ENCODE data around the gene CEP170.

CEP170 gene

DNA sequence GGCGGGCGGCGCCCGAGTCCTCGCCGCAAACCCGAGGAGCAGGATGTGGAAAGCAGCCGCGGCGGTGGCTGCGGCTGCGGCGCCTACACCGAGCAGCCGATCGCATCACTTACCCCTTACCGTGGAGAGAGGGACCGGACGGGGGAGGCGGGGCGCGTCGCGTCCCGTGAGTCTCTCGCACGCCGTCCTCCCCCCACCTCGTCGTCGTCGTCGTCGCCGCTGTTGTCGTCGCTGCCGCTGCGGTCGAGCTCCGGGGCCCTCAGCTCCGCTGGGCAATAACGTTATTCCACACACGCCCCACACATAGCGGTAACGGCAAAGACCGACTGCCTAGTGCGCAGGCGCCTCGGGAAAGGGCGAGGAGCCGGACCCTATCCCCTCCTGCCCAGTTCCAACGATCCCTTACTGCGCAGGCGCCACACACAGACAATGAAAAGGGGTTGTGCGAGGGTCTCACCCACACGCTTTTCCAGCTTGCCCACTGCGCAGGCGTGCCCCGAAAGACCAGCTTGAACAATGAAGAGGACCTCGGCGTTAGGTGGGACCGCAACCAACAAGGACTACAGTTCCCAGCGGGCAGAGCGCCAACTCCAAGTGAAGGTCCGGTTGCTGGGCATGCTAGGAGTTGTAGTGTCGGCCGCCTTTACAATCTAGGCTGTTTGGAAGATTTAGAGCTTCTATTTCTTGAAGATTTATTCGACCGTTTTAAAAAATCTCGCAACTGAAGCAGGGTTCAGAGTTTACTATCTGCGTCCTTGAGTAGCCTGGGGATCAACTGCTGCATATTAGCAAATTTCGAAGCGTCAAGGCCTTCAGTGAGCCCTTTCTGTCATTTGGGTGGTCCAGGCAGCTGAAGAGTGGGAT lies at the start of gene CEP170:
Gene CEP170 (minus strand): TSS at position 355 of the 864 bp plus-strand sequence. CDS start 30,001 bp downstream, outside the sequence.
- peak; percentile 92 for DNase-seq

DNA sequence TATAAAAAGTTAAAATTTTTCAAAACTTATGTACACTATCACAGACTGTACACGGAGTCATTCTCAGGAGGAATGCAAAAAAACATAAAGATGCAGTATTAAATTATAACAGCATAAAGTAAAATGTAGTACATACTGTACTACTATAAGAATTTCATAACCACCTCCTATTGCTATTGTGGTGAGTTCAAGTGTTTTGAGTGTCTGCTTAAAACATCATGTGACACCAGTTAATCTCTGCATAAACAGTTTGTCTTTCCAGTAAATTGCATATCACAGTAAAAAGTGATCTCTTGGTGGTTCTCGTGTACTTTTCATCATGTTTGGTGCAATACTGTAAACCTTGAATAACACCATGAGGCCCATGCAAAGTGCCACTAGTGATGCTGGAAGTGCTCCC lies 46.0 kb upstream of the CEP170 start:
- DNase-seq = no peak

DNA sequence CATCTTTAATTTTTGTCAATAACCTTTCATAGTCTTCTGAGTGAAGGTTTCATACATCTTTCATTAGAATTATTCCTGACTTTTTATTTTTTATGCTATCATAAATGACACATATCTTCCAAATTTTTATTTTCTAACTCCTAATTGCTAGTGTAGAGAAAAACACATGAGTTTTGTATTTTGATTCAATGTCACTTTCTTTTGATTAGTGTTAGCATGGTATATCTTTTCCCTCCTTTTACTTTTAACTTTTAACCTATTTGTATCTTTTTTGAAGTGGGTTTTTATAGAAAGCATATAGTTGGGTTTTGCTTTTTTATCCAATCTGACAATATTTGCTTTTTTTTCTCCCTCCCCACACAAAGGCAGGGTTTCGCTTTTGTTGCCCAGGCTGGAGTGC lies 44.0 kb upstream of the CEP170 start:
- DNase-seq = no peak

DNA sequence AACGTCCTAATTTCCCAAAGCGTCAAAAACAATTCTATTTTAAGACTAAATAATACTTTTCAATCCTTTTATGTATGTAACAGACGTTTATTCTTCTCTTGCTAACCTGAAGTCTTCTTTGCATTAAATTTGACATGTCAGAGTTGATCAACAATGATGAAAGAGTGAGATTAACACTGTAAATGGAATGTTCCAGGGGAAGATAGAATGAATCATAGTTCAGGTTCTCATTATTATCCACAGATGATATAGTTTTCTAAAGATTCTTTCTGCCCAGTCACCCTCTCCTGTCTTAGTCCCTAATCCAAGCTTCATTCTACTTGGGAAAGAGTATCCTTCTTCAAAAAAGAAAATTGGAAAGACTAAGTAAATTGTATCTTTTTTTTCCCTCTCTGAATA lies 39.6 kb upstream of the CEP170 start:
- DNase-seq = no peak

DNA sequence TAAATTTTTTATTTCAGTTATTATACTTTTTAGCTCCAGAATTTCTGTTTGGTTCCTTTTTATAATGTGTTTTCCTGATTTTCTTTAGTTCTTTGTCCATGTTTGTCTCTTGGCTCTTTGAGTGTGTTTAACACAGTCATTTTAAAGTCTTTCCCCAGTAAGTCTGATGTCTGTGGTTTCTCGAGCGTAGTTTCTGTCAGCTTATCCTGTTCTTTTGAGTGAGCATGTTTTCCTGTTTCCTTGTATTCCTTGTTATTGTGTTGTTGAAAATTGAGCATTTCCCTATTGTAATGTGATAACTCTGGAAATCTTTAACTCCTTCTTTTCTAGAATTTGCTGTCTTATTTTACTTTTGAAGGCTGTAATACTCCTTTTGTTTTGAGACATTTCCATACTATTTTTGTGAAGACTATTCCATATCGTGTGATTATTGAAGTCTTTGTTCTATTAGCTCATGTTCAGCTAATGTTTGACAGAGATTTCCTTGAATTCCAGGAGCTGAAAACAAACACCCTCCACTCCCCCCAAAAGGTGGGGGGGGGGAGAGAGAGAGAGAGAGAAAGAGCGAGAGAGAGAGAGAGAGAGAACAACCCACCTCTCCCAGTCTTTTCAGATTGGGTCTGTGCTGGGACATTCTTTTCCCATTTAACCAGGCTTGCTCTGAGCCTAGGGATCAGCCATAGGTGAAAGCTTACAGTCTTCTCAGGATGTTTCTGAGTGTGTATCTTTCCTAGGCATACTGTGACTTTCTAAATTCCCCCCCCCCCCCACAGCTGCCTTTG lies 39.1 kb upstream of the CEP170 start:
- DNase-seq = no peak

DNA sequence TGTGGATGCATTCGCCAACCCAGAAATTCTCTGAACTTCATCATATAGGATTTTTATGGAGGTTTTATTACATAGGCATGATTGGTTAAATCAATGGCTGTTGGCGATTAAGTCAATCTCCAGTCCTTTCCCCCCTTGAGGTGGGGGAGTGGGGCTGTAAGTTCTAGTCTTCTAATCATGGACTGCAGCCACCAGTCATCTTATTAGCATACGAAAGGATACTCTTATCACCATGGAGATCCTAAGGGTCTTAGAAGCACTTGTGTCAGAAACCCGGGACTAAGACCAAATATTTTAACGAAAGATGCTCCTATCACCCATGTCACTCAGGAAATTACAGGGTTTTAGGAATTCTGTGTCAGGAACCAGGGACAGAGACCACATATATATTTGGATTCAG lies 37.0 kb upstream of the CEP170 start:
- no peak for DNase-seq

DNA sequence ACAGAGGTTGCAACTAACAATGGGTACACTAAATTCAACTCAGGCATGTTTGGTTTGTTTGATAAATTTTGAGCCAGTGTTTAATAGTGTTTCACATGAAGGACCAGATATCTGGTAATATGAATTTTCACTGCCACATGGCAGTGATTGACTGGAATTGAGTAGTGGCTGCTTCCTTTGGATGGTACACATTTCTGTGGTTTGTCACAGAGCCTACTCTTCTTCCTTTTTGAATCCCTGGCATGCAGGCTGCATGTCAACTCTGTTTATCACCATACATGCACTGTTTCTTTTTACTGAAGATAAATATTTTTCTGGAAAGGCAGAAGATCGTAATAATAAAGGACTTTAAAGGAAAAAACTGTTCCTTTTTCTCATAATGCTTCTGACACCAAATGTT lies 36.2 kb upstream of the CEP170 start:
- DNase-seq = no peak

DNA sequence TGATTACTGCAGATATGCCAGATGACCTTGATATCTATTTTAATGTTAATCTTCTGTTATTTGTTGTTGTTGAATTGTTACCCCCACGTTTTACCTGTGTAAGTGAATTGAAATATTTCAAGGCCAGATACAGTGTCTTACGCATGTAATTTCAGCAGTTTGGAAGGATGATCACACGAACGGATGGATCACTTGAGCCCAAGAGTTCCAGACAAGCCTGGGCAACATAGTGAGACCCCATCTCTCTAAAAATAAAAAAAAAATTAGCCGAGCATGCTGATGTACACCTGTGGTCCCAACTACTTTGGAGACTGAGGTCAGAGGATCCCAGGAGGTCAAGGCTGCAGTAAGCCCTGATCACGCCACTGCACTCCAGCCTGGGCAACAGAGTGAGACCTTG lies 33.0 kb upstream of the CEP170 start:
- no peak for DNase-seq

DNA sequence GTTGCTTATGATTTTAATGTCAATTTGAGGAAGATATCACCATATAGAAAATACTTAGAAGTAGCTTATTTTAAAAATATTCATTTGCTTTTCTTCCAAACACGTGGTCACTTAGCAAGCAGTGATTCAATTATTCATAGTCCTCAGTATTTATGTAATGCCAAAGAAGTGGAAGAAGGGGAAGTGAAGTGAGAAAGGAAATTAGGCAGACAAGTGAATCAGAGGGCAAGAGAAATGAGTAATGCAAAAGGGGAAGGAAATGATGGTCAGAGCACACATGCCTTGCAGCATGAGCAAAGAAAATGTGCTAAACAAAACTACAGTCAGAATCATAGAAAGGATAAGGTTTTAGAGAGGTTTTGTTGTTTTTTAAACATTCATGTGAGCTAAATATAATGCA lies 32.6 kb upstream of the CEP170 start:
- DNase-seq = no peak

DNA sequence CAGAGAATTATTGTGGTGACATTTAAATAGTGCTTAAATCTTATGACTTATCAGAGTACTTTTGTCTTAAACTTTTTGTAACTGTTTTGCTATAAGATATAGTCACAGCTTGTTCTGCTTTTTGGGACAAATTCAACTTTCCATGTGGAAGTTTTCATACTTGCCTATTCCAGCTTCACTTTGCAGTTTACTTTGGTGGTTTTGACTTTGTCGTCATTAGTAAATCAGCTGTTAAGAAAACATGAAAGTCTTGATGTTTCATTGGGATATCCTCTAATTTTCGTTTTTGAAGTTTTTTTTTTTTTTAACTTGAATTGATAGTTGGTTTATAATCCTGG lies 32.0 kb upstream of the CEP170 start:
- DNase-seq = no peak

DNA sequence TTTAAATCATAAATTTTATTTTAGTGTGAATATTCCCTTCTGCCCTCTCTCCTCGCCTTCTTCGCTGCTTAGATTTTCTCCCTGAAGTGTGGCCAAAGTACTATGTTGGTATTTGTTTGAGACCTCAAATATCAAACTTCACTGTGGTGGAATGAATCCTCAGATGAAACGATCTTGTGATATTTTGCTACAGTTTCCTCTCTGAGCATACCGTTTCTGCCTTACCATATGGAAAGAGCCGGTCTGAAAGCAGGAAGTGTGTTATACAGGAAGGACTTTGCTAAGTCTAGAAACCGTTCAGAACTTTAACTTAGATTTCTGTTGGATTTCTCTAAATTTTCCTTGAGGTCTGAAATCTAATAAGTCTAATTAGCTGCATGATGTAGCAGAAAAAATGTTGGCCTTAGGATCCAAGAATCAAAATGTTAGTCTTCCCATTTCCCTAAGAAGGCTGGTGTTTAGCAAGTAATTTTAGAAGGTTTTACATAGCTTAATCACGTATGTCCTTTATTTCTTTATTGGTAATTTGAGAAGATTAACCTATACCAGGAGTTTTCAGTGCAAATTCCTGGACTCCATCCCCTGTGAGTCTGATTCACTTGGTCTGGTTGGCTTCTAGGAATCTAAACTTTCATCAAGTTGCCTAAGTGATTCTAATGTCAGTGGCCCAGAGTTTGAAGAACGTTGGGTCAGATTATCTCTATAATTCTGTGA lies 31.5 kb upstream of the CEP170 start:
- no peak for DNase-seq

DNA sequence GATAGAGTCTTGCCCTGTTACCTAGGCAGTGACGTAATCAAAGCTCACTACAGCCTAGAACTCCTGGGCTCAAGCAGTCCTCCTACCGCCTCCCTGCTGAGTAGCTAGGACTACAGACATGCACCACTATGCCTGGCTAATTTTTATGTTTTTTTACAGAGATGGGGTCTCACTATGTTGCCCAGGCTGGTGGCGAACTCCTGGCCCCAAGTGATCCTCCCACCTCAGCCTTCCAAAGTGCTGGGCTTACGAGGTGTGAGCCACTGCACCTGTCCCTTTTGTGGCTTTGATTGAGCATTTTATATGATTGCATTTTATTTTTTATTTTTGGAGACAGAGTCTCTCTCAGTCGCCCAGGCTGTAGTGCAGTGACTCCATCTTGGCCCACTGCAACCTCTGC lies 26.6 kb upstream of the CEP170 start:
- no peak for DNase-seq

DNA sequence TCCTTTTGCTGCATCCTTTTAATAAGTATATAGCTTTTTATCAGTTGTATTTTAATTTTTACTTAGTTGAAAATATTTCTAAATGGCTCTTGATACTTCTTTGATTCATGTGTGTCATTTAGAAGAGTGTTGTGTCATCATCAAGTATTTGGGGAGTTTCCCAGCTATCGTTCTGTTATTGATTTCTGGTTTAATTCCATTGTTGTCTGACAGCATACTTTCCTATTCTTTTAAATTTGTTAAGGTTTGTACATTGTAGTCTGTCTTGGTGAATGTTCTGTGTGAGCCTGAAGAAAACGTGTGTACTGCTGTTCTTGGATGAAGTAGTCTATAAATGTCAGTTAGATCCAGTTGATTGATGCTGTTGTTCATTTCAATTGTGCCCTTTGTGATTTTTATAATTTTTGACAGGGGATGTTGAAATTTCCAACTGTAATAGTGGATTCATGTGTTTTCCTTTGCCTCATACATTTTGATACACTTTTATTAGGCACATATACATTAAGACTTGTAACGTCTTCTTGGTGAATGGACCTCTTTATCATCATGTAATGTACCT lies 25.6 kb upstream of the CEP170 start:
- no peak for DNase-seq

DNA sequence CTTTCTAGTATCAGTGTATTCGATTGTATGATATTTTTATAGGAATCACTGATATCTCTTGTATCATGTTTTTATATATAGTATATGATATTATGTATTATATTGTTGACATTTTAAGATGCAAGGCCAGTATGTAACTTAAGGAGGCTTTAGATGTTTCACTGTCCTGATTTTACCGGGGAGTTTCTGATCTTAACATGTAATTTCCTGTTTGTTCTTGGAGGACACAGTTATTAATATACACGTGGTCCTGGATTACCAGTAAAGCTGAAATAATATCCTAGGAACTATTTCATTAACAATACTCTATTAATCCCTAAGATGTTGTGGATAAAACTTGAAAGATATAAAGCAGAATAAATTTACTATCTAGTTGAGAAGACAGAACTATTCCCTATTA lies 20.2 kb upstream of the CEP170 start:
- DNase-seq = no peak

DNA sequence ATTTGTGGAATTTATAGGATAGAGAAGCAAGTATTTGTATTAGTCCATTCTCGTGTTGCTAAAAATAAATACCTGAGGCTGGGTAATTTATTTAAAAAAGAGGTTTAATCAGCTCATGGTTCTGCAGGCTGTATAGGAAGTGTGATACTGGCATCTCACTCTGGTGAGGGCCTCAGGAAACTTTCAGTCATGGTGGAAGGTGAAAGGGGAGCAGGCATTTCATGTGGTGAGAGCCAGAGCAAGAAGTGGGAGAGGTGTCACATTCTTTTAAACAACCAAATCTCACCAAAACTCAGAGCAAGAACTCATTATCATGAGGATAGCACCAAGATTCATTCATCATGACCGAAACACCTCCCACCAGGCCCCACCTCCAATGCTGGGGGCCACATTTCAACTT lies 18.9 kb upstream of the CEP170 start:
- DNase-seq = no peak

DNA sequence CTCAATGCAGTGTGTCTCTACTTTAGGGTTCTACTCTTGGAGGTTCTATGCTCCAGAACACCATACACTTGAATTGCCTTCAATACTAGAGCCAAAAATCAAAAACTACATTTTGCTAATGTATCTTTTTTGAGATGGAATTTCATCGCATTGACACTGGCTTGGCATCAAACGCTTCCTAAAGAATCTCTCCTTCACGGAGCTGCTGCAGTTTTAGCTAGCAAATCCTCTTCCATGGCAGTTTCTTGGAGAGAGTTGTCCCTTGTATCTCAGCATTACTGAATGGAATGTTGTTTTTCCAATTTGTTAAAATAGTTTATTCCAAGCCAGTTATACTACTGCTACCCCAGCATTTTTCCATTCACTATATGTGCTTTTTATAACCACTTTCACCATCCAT lies 18.4 kb upstream of the CEP170 start:
- DNase-seq = no peak

DNA sequence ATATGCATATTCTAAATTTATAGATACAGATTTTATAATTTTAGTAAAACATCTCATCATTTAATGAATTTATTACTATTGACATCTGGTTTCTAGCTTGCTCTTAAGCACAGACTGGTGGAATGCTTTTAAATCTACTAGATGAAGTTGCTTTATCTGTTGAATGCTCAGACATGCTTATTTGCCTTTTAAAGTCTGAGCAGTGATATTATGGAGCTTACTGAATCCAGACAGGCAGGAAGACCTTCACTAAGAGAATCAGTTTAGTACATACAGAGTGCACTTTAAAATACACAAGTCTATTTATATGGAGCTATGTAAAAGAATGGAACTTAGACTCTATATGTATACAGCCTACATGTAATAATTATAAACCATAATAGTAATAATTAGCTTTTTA lies 17.3 kb upstream of the CEP170 start:
- no peak for DNase-seq

DNA sequence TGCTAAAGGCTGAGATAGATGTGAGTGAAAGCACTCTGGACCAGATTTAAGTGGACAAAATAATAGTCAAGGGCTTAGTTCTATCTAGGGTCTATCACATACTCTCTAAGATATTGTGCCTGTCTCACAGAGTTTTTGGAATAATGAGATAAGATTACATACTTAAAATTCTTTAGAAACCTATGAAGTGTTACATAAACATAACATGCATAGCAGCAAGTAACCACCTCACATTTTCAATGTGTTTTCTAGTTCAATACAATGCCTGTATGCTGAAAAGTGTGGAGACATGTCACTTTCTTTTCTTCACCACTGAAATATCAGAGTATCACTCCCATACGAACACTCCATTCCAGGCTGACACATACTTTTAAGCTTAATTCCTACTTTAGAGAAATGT lies 16.9 kb upstream of the CEP170 start:
- DNase-seq = no peak

DNA sequence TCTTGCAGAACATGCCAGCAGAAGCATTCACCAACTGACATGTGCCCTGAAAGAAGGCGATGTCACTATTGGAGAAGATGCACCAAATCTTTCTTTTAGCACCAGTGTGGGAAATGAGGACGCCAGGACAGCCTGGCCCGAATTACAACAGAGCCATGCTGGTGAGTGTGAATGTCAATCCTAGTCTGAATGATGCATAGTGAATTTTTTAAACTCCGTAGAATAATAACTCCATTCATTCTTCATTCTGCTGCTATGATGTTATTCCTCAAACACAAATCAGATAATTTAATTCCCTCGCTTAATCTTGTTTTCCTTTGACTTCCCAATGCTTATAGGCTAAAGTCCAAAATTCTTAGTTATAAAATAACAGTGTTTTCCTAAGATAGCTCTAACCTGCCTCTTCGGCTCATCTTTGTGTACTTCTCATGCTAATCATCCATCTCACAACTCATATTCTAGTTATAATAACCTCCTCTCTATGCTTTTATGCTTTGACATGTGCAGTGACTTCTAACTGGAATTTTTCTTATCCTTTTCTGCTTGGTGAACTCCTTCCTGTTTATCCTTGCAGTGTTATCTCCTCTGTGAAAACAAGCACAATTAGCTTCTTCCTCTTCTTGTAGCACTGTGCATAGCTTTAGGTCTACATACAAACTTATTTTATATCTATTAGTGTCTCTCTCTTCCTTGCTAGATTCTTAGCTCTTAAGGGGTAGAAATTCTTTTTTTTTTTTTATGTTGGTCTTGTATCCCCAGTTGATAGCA lies 15.2 kb upstream of the CEP170 start:
- no peak for DNase-seq

DNA sequence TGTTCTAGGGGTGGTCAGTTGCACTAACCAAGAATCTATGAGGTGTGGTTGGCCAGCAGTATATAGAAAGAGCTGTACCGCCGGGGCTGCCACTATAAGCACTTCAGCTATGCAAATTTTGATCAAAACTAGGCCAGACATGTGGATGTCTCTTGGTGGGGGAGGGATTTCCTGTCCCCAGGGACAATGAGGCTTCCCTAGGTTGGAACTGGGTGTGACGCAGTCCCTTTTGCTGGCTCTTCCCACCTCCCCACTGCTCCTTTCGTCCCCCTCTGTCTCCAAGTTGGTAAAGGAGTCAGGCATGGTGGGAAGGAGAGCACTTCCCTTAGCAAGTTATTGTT lies 14.3 kb upstream of the CEP170 start:
- DNase-seq = no peak

DNA sequence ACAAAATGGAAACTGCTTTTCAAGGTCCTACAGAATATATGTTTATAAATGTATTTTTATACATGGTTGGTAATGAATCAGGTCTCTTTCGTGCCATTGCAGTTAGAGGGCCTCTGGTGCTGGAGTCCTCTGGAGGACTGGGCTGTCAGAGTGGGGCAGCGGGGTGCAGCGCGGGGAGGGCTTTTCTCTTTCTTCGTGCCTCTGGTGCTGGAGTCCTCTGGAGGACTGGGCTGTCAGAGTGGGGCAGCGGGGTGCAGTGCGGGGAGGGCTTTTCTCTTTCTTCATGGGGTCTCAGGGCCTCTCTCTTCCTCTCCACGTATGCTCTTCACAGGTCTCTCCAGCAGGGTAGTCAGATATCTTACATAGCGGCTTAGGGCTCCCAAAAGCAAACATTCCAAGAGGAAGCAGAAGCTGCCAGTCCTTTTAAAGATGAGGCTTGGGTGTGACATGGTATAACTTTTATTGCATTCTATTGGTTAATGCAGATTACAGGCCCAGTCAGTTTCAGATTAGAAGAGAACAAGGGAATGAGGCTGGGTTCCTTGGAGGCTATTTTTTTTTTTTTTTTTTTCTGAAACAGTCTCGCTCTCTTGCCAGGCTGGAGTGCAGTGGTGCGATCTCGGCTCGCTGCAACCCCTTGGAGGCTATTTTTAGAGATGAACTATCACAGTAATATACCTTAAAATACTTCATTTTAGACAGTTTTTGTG lies 13.8 kb upstream of the CEP170 start:
- DNase-seq = no peak
